DLD1 (cell line): ENCODE measurements around the gene TBCC.

Source experiments
- in situ Hi-C: cut with HindIII; loops from 2 replicates; pipeline ENCODE4 v1.10.0; 2017; ENCODE audit warnings: low sequenced_read_pairs

Gene TBCC

GRCh38 chr6:42702200-42702599, 43.7 kb downstream of the TBCC start:
- in situ Hi-C loops: no loop called here

DNA sequence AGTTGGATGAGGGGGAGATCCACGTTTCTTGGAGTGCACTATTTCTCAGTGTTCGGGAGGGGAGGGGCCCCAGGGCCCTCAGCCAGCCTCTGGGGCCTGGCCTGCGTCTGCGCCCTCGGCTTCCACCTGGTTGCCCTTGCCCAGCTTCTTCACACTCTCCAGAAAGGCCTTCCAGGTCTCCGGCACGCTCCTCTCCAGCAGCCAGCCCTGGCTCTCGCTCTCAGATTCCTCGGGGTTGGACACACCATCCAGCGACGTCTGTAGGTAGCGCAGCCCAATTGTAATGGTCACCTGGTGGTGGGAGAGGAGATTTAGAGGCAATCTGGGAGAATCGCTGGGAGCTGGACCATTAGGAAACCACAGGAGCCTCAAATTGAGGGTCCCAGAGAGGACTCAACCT, 47.7 kb downstream of the TBCC start:
- in situ Hi-C loops: loop anchor here (10.0 kb wide), 1 partner anchor 47 kb away; the partner anchor contains the start of gene TBCC

DNA sequence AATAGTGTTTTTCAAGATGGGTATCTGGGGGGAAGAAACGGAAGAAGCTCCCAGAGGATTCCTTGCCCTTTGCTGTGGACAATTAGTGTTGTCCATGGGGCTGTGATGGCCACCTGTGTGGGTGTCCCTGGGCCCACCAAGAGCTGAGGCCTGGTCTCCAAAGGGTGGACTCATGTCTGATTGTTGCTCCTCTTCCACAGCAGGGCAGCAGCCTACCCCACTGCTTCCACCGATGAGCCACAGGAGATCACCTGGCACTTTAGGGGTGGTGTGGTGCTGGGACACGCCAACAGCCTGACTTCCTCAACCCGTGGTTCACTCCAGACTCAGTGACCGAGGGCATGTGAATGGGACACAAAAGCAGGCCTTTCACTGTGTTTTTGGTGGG, 48.6 kb downstream of the TBCC start:
- in situ Hi-C loops: loop anchor here (10.0 kb wide), 1 partner anchor 48 kb away; the partner anchor contains the start of gene TBCC

- in situ Hi-C loops: loop anchor here (10.0 kb wide), 1 partner anchor 48 kb away; the partner anchor contains the start of gene TBCC
Observed at GRCh38 chr6:42696526-42697267, 49.2 kb downstream of the TBCC start.

GRCh38 chr6:42694586-42694985, 51.3 kb downstream of the TBCC start:
- in situ Hi-C loops: loop anchor here (10.0 kb wide), 1 partner anchor 50 kb away; the partner anchor contains the start of gene TBCC
